ENCODE results near the gene AIF1L. TPM values are rescaled to one million over a fixed set of nuclear protein-coding genes. Genes with fewer than 3 reads are reported as not detected.
A peak's percentile ranks its signal among the peaks of the same experiment; 100 is the strongest.

AIF1L gene
- total RNA-seq, 1 donor from 2014 or later = 16.3 TPM

GRCh38 chr9:131126059-131126426, 29.7 kb downstream of the AIF1L start:
- peak overlapping the region; percentile 97 for H3K27ac Mint-ChIP-seq (ENCODE audit: unreplicated experiment)
- peaks cover 2% of the 10 kb centered on the region for H3K27me3 Mint-ChIP-seq (ENCODE audit: unreplicated experiment)
- no peak for DNase-seq (ENCODE audit: low spot score)
- H3K4me1 Mint-ChIP-seq (ENCODE audit: unreplicated experiment) = peaks cover 12% of the 10 kb centered on the region
- peak overlapping the region; percentile 99 for H3K4me3 Mint-ChIP-seq (ENCODE audit: unreplicated experiment)
- H3K9me3 Mint-ChIP-seq (ENCODE audit: unreplicated experiment) = no peaks in the 10 kb centered on the region
- H3K36me3 Mint-ChIP-seq (ENCODE audit: low read depth, unreplicated experiment) = peaks cover 26% of the 10 kb centered on the region
- TF ChIP-seq CTCF (IDR thresholded peaks at IDR 0.05; ENCODE audit: unreplicated experiment) = no peak

GRCh38 chr9:131129183-131129582, 32.9 kb downstream of the AIF1L start:
- TF ChIP-seq CTCF (IDR thresholded peaks at IDR 0.05; ENCODE audit: unreplicated experiment) = no peak
- peaks cover 12% of the 10 kb centered on the region for H3K4me1 Mint-ChIP-seq (ENCODE audit: unreplicated experiment)
- H3K4me3 Mint-ChIP-seq (ENCODE audit: unreplicated experiment) = no peak overlapping the region
- H3K27me3 Mint-ChIP-seq (ENCODE audit: unreplicated experiment) = peaks cover 2% of the 10 kb centered on the region
- no peaks in the 10 kb centered on the region for H3K9me3 Mint-ChIP-seq (ENCODE audit: unreplicated experiment)
- DNase-seq (ENCODE audit: low spot score) = no peak
- H3K27ac Mint-ChIP-seq (ENCODE audit: unreplicated experiment) = no peak overlapping the region
- H3K36me3 Mint-ChIP-seq (ENCODE audit: low read depth, unreplicated experiment) = peaks cover 30% of the 10 kb centered on the region

- Mint-ChIP-seq H3K27me3 (ENCODE audit: unreplicated experiment) (no peaks in the 10 kb centered on the region), H3K27ac (ENCODE audit: unreplicated experiment) (no peak overlapping the region), H3K36me3 (ENCODE audit: low read depth, unreplicated experiment) (peaks cover 24% of the 10 kb centered on the region), H3K4me1 (ENCODE audit: unreplicated experiment) (peaks cover 2% of the 10 kb centered on the region), H3K9me3 (ENCODE audit: unreplicated experiment) (no peaks in the 10 kb centered on the region), H3K4me3 (ENCODE audit: unreplicated experiment) (no peak overlapping the region)
- no peak for TF ChIP-seq CTCF (IDR thresholded peaks at IDR 0.05; ENCODE audit: unreplicated experiment)
- no peak for DNase-seq (ENCODE audit: low spot score)
These were observed 42.3 kb downstream of the AIF1L start for GRCh38 chr9:131138676-131139075.

GRCh38 chr9:131140112-131140511, 43.8 kb downstream of the AIF1L start:
- Mint-ChIP-seq H3K27ac (ENCODE audit: unreplicated experiment) (no peak overlapping the region), H3K4me1 (ENCODE audit: unreplicated experiment) (peaks cover 11% of the 10 kb centered on the region), H3K27me3 (ENCODE audit: unreplicated experiment) (no peaks in the 10 kb centered on the region), H3K36me3 (ENCODE audit: low read depth, unreplicated experiment) (peaks cover 23% of the 10 kb centered on the region), H3K9me3 (ENCODE audit: unreplicated experiment) (no peaks in the 10 kb centered on the region), H3K4me3 (ENCODE audit: unreplicated experiment) (no peak overlapping the region)
- no peak for DNase-seq (ENCODE audit: low spot score)
- no peak for TF ChIP-seq CTCF (IDR thresholded peaks at IDR 0.05; ENCODE audit: unreplicated experiment)

GRCh38 chr9:131140550-131140949, 44.2 kb downstream of the AIF1L start:
- H3K4me3 Mint-ChIP-seq (ENCODE audit: unreplicated experiment) = no peak overlapping the region
- DNase-seq (ENCODE audit: low spot score) = no peak
- H3K4me1 Mint-ChIP-seq (ENCODE audit: unreplicated experiment) = peaks cover 11% of the 10 kb centered on the region
- H3K27ac Mint-ChIP-seq (ENCODE audit: unreplicated experiment) = no peak overlapping the region
- H3K9me3 Mint-ChIP-seq (ENCODE audit: unreplicated experiment) = no peaks in the 10 kb centered on the region
- no peaks in the 10 kb centered on the region for H3K27me3 Mint-ChIP-seq (ENCODE audit: unreplicated experiment)
- peaks cover 26% of the 10 kb centered on the region for H3K36me3 Mint-ChIP-seq (ENCODE audit: low read depth, unreplicated experiment)
- TF ChIP-seq CTCF (IDR thresholded peaks at IDR 0.05; ENCODE audit: unreplicated experiment) = no peak
